Tibial nerve (tissue), 4 donors: ENCODE results near the gene NDUFAF7. TPM values are rescaled to one million over a fixed set of nuclear protein-coding genes. Genes with fewer than 3 reads are reported as not detected.
"Not testable (repeated sequence)": the region's sequence is repeated elsewhere in the genome, so short reads cannot be mapped to it uniquely, and the experiment has no call there.

ENCODE experiments used
- DNase-seq, 2 donors: peaks; one replicate each; pipeline ENCODE4 v3.0.0-alpha.2; 2019; ENCODE audit warnings: low spot score in 2 of 2
- H3K27ac ChIP-seq, 4 donors: fragments of 200-600 bp; sonication (generic) in 3 of 4; one replicate each; pipeline ENCODE4 v1.5.1; 2017 to 2019; ENCODE audit warnings: mild to moderate bottlenecking in 1 of 4
- H3K27me3 ChIP-seq, 2 donors: fragments of 200-600 bp; sonication (generic) in 1 of 2; one replicate each; pipeline versions ENCODE4 v1.5.1 to v1.6.0; 2017 to 2019
- H3K36me3 ChIP-seq, 3 donors: fragments of 200-600 bp; sonication (generic); one replicate each; pipeline ENCODE4 v1.5.1; 2018 to 2019
- H3K4me1 ChIP-seq, 4 donors: fragments of 200-600 bp; sonication (generic) in 3 of 4; one replicate each; pipeline ENCODE4 v1.5.1; 2017 to 2019
- H3K4me3 ChIP-seq, 4 donors: fragments of 200-600 bp; sonication (generic) in 3 of 4; one replicate each; pipeline ENCODE4 v1.5.1; 2017 to 2019; ENCODE audit warnings: mild to moderate bottlenecking in 1 of 4, moderate library complexity in 1 of 4
- H3K9me3 ChIP-seq, 4 donors: fragments of 200-600 bp; sonication (generic) in 3 of 4; one replicate each; pipeline ENCODE4 v1.5.1; 2017 to 2019
- EP300 ChIP-seq, 2 donors: sonication (generic); formaldehyde crosslinking; IDR thresholded peaks; one replicate each; pipeline ENCODE4 v1.6.1; 2017; ENCODE audit warnings: antibody characterized with exemption in 2 of 2, mild to moderate bottlenecking in 1 of 2
- POLR2A ChIP-seq, 2 donors: fragments of 450-650 bp; IDR thresholded peaks; one replicate each; pipeline ENCODE4 v1.6.1; 2017; ENCODE audit warnings: antibody characterized with exemption in 2 of 2, mild to moderate bottlenecking in 2 of 2, moderate library complexity in 2 of 2
- WGBS, 2 donors: methylation state at CpG; one replicate each; pipeline ENCODE4 v1.1.5; 2018; 5-methylcytosine and 5-hydroxymethylcytosine counted together
- total RNA-seq, 4 donors: library from RNA; depleted of rRNA; stranded (reverse); fragments of >200 nt; gene quantifications; one replicate each; pipeline ENCODE4 v1.1.0, GENCODE V29; 2016
- TF ChIP-seq, protein P1 (sequence below), 5 experiments: fragments of 200-600 bp in 3 of 5; fragments of 450-650 bp in 2 of 5; sonication (generic) in 3 of 5; IDR thresholded peaks; one replicate each; pipeline ENCODE4 v1.5.1; 2016 to 2019; ENCODE audit warnings: antibody characterized with exemption in 5 of 5, mild to moderate bottlenecking in 3 of 5, moderate library complexity in 2 of 5

Gene NDUFAF7
- total RNA-seq, 4 donors from 2014 or later, result 14.7 to 23.4 (median 19.1) TPM

DNA sequence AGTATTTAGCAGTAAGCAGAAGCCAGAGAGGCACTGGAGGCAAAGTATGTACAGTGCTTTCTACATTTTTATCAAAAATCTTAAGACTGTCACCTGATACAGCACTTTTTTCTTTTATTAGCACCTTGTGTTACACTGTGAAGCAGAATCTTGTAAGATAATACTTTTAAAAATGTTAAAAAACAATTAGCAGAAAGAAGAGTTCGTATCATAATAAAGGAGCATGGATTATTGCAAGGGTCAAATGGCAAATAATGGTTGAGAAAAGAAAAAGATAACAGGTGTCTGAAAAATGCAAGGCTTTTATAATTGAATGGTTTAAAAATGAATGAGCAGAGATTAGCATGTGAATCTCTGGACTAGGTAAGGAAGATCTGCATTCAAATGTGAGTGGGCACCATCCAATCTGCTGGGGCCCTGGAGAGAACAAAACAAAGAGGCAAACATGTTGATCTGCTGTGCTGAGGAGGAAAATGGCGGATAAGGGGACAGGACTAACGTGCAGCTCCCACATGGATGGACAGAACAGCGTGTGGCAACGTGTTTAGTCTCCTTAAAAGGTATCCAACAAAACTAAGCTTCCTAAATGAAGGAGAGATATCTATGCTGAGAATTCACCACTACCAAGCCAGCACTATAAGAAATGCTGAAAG lies 25.6 kb upstream of the NDUFAF7 start:
- DNase-seq, result no peak
- H3K9me3 ChIP-seq, result peaks cover 0 to 61% (median 7%) of the 10 kb centered on the region in 4 donors
- H3K27ac ChIP-seq, result no peak overlapping the region
- H3K27me3 ChIP-seq, result no peaks in the 10 kb centered on the region
- no peaks in the 10 kb centered on the region for H3K4me1 ChIP-seq
- H3K4me3 ChIP-seq, result no peak overlapping the region
- 91 to 94% methylated on average over 5 of the region's 5 CpGs for WGBS, 2 donors
- TF ChIP-seq POLR2A (IDR thresholded peaks at IDR 0.05), result no peak
- no peak for TF ChIP-seq EP300 (IDR thresholded peaks at IDR 0.05)
- TF ChIP-seq, protein P1, sequence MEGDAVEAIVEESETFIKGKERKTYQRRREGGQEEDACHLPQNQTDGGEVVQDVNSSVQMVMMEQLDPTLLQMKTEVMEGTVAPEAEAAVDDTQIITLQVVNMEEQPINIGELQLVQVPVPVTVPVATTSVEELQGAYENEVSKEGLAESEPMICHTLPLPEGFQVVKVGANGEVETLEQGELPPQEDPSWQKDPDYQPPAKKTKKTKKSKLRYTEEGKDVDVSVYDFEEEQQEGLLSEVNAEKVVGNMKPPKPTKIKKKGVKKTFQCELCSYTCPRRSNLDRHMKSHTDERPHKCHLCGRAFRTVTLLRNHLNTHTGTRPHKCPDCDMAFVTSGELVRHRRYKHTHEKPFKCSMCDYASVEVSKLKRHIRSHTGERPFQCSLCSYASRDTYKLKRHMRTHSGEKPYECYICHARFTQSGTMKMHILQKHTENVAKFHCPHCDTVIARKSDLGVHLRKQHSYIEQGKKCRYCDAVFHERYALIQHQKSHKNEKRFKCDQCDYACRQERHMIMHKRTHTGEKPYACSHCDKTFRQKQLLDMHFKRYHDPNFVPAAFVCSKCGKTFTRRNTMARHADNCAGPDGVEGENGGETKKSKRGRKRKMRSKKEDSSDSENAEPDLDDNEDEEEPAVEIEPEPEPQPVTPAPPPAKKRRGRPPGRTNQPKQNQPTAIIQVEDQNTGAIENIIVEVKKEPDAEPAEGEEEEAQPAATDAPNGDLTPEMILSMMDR (IDR thresholded peaks at IDR 0.05), result no peak
- H3K36me3 ChIP-seq, result peaks cover 13 to 100% (median 28%) of the 10 kb centered on the region in 3 donors

DNA sequence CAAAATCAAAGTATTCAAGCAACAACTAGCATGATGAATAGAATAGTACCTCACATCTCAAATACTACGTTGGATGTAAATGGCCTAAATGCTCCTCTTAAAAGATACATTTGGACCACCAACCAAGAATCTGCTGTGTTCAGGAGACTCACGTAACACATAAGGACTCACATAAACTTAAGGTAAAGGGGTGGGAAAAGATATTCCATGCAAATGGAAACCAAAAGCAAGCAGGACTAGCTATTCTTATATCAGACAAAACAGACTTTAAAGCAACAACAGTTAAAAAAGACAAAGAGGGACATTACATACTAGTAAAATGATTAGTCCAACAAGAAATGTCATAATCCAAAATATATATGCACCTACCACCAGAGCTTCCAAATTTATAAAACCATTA lies 24.7 kb upstream of the NDUFAF7 start:
- not testable (repeated sequence) for H3K27me3 ChIP-seq, H3K4me1 ChIP-seq, DNase-seq, H3K27ac ChIP-seq, H3K4me3 ChIP-seq
- 92 to 95% methylated on average over 2 of the region's 2 CpGs for WGBS, 2 donors
- Histone ChIP-seq H3K9me3 (peaks cover 0 to 61% (median 7%) of the 10 kb centered on the region in 4 donors), H3K36me3 (peaks cover 18 to 100% (median 30%) of the 10 kb centered on the region in 3 donors)

DNA sequence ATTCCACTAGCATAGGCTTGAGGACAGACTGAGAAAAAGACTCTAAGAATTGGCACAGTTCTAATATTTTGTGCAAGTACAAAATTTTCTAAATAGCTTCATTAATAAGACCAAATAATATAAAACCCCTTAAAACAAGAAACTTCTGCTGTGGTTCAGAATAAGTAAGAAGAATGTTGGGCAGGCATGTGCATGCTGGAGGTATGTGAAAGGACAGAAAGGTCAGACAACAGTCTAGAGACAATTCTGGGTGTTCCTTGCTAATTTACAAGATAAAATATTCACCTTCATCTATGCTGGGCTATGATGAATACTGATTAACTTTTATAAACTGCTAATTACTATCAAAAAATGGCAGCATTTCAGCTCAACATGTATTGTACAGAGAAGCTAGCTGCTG lies 20.2 kb upstream of the NDUFAF7 start:
- peaks cover 0 to 38% (median 7%) of the 10 kb centered on the region in 4 donors for H3K9me3 ChIP-seq
- H3K4me3 ChIP-seq, result no peak overlapping the region
- peaks cover 9 to 97% (median 28%) of the 10 kb centered on the region in 3 donors for H3K36me3 ChIP-seq

DNA sequence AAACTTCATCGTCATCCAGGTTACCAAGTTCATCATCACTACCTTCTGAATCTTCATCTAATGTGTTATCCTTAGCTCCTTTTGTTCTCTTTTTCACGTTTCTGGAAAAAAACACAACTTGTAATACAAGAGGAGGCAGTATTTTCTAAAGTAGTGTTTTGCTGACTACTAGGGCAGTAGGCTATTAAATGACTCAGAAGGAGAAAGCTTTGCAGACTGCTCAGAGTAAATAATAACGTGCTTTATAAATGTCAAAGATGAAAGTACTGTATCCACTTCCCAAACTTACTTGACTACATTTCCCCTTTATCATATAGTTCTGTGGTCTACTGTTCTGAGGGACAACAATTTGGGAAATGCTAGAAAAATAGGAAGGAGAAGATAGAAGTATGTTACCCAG lies 19.5 kb upstream of the NDUFAF7 start:
- 80 to 82% methylated on average over 3 of the region's 3 CpGs for WGBS, 2 donors
- Histone ChIP-seq H3K9me3 (peaks cover 0 to 31% (median 7%) of the 10 kb centered on the region in 4 donors), H3K27ac (no peak overlapping the region), H3K36me3 (peaks cover 9 to 97% (median 33%) of the 10 kb centered on the region in 3 donors), H3K27me3 (no peaks in the 10 kb centered on the region), H3K4me1 (no peaks in the 10 kb centered on the region), H3K4me3 (no peak overlapping the region)
- DNase-seq, result no peak
- TF ChIP-seq, protein P1 (IDR thresholded peaks at IDR 0.05), result no peak
- TF ChIP-seq POLR2A (IDR thresholded peaks at IDR 0.05) (no peak), EP300 (IDR thresholded peaks at IDR 0.05) (no peak)

More for the DNA sequence above, 20.2 kb upstream of the NDUFAF7 start:
- no peak for DNase-seq
- Histone ChIP-seq H3K4me1 (no peaks in the 10 kb centered on the region), H3K27ac (no peak overlapping the region), H3K27me3 (no peaks in the 10 kb centered on the region)
- no peak for TF ChIP-seq POLR2A (IDR thresholded peaks at IDR 0.05)
- TF ChIP-seq, protein P1 (IDR thresholded peaks at IDR 0.05), result no peak
- TF ChIP-seq EP300 (IDR thresholded peaks at IDR 0.05), result no peak

DNA sequence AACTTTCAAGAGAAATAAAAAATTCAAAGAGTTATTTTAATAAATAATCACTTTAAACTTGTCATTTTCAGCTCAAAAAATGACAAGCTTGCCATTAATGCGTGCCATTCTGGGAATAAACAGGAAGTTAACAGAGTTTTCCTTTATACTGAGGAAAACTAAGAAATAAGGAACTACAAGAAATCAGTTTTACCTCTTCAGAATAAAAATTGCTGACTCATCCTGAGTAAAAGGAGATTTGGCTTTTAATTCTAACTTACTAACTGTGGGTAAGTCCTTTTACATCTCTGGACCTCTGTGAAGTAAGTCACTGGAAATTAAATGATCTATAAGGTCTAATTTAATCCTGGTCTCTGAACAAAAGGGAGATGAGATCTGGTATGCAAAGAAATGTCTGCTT lies 16.2 kb upstream of the NDUFAF7 start:
- Histone ChIP-seq H3K27me3 (no peaks in the 10 kb centered on the region), H3K4me1 (no peaks in the 10 kb centered on the region), H3K27ac (no peak overlapping the region), H3K9me3 (no peaks in the 10 kb centered on the region), H3K36me3 (peaks cover 9 to 94% (median 19%) of the 10 kb centered on the region in 3 donors), H3K4me3 (no peak overlapping the region)
- no peak for DNase-seq
- TF ChIP-seq POLR2A (IDR thresholded peaks at IDR 0.05), result no peak
- no peak for TF ChIP-seq EP300 (IDR thresholded peaks at IDR 0.05)
- TF ChIP-seq, protein P1 (IDR thresholded peaks at IDR 0.05), result no peak
- 76 to 84% methylated on average over 1 of the region's 1 CpG for WGBS, 2 donors
